HepG2 (cell line): ENCODE data around the gene DHRS1. TPM values are rescaled to one million over a fixed set of nuclear protein-coding genes. Genes with fewer than 3 reads are reported as not detected.

Source experiments
- ATF1 ChIP-seq: IDR thresholded peaks from 2 replicates; pipeline ENCODE4 v1.6.1; 2016; ENCODE audit warnings: mild to moderate bottlenecking, control low read depth
- CREM ChIP-seq, 2 experiments: sonication (generic) in 1 of 2; formaldehyde crosslinking in 1 of 2; IDR thresholded peaks; 2 replicates each; pipeline versions ENCODE4 v1.4.0 to v1.6.1; 2016 to 2020; ENCODE audit warnings: antibody characterized with exemption in 1 of 2, mild to moderate bottlenecking in 1 of 2, missing genetic modification reagents in 1 of 2
- FOXM1 ChIP-seq: sonication (generic); formaldehyde crosslinking; IDR thresholded peaks from 2 replicates; pipeline ENCODE4 v1.5.0; 2020; ENCODE audit warnings: missing genetic modification reagents
- HOXD1 ChIP-seq: sonication (generic); formaldehyde crosslinking; IDR thresholded peaks from 2 replicates; pipeline ENCODE4 v1.5.0; 2020; ENCODE audit warnings: missing genetic modification reagents
- KAT2B ChIP-seq: fragments of 150-350 bp; IDR thresholded peaks from 2 replicates; pipeline ENCODE4 v1.6.1; 2014; ENCODE audit warnings: low read depth, low read length, borderline replicate concordance
- NFYB ChIP-seq: sonication (generic); formaldehyde crosslinking; IDR thresholded peaks from 2 replicates; pipeline ENCODE4 v1.4.0; 2020; ENCODE audit warnings: missing genetic modification reagents
- ZFP36 ChIP-seq: fragments of 150-350 bp; IDR thresholded peaks from 2 replicates; pipeline ENCODE4 v1.6.1; 2018; ENCODE audit warnings: borderline replicate concordance, low read length, low read depth; ENCODE audit not compliant: partially characterized antibody
- ZNF230 ChIP-seq: sonication (generic); formaldehyde crosslinking; IDR thresholded peaks from 2 replicates; pipeline ENCODE4 v1.4.0; 2020; ENCODE audit warnings: mild to moderate bottlenecking, missing genetic modification reagents
- ZNF652 ChIP-seq: IDR thresholded peaks from 2 replicates; pipeline ENCODE4 v1.6.1; 2016; ENCODE audit warnings: low read depth, borderline replicate concordance
- ZNF7 ChIP-seq: IDR thresholded peaks from 2 replicates; pipeline ENCODE4 v1.6.1; 2016; ENCODE audit warnings: missing biosample characterization, missing genetic modification reagents
- polyA plus RNA-seq, 8 experiments: library from polyadenylated mRNA; depleted of rRNA in 3 of 8; stranded (reverse) in 7 of 8; unstranded in 1 of 8; fragments of >200 nt; fragmentation: Illumina TruSeq in 4 of 8; extraction: Trizol in 4 of 8; gene quantifications; 2 replicates each; pipeline versions ENCODE4 v1.2.1 to v1.2.3, GENCODE V29; 2011 to 2016; ENCODE audit warnings: low read depth in 4 of 8, missing spikeins in 1 of 8, mixed read lengths in 1 of 8; ENCODE audit not compliant: insufficient read depth in 1 of 8
- total RNA-seq, 5 experiments: library from RNA; depleted of rRNA; stranded (reverse); fragments of >200 nt; fragmentation: Illumina TruSeq; extraction: Trizol; gene quantifications; 2 replicates each; pipeline ENCODE4 v1.2.3, GENCODE V29; 2016; ENCODE audit warnings: low read depth in 1 of 5
- TF ChIP-seq, protein P1 (sequence below): sonication (generic); formaldehyde crosslinking; IDR thresholded peaks from 2 replicates; pipeline ENCODE4 v1.5.0; 2020; ENCODE audit warnings: missing genetic modification reagents
- TF ChIP-seq, protein P2 (sequence below): sonication (generic); formaldehyde crosslinking; conservative IDR thresholded peaks from 2 replicates; pipeline ENCODE4 v1.4.0; 2020; ENCODE audit warnings: mild to moderate bottlenecking, missing genetic modification reagents, moderate library complexity
- TF ChIP-seq, protein P3 (sequence below): sonication (generic); formaldehyde crosslinking; IDR thresholded peaks from 2 replicates; pipeline ENCODE4 v1.9.0; 2021; ENCODE audit warnings: missing genetic modification reagents, borderline replicate concordance
- TF ChIP-seq, protein P4 (sequence below): fragments of 450-650 bp; IDR thresholded peaks from 2 replicates; pipeline ENCODE4 v1.6.1; 2017
- TF ChIP-seq, protein P5 (sequence below): sonication (generic); formaldehyde crosslinking; IDR thresholded peaks from 2 replicates; pipeline ENCODE4 v1.4.0; 2020; ENCODE audit warnings: missing genetic modification reagents
- TF ChIP-seq, protein P6 (sequence below): IDR thresholded peaks from 2 replicates; pipeline ENCODE4 v1.6.1; 2016; ENCODE audit warnings: missing compliant biosample characterization, missing genetic modification reagents, borderline replicate concordance

Gene DHRS1
- total and polyA plus RNA-seq, 2 of the 13 experiments (the other 11 are each of a cell fraction or from before 2014, with no cell fraction given): 49.8 to 60.8 TPM

DNA sequence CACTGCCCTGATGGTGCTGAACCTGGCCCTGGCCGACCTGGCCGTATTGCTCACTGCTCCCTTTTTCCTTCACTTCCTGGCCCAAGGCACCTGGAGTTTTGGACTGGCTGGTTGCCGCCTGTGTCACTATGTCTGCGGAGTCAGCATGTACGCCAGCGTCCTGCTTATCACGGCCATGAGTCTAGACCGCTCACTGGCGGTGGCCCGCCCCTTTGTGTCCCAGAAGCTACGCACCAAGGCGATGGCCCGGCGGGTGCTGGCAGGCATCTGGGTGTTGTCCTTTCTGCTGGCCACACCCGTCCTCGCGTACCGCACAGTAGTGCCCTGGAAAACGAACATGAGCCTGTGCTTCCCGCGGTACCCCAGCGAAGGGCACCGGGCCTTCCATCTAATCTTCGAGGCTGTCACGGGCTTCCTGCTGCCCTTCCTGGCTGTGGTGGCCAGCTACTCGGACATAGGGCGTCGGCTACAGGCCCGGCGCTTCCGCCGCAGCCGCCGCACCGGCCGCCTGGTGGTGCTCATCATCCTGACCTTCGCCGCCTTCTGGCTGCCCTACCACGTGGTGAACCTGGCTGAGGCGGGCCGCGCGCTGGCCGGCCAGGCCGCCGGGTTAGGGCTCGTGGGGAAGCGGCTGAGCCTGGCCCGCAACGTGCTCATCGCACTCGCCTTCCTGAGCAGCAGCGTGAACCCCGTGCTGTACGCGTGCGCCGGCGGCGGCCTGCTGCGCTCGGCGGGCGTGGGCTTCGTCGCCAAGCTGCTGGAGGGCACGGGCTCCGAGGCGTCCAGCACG is 16.4 kb upstream of the DHRS1 start (continued):
- TF ChIP-seq, protein P1, sequence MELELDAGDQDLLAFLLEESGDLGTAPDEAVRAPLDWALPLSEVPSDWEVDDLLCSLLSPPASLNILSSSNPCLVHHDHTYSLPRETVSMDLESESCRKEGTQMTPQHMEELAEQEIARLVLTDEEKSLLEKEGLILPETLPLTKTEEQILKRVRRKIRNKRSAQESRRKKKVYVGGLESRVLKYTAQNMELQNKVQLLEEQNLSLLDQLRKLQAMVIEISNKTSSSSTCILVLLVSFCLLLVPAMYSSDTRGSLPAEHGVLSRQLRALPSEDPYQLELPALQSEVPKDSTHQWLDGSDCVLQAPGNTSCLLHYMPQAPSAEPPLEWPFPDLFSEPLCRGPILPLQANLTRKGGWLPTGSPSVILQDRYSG (CRISPR knock-in tag): peak; percentile 99
- TF ChIP-seq CREM (IDR thresholded peaks at IDR 0.05): no peak
- TF ChIP-seq CREM (CRISPR knock-in tag; IDR thresholded peaks at IDR 0.05): peak; percentile 38; the same call in 1 of the 2 replicates
- no peak for TF ChIP-seq ZFP36
- no peak for TF ChIP-seq ZNF652
- TF ChIP-seq ZNF7 (CRISPR knock-in tag): peak; percentile 60
- TF ChIP-seq FOXM1 (CRISPR knock-in tag): no peak
- TF ChIP-seq, protein P2, sequence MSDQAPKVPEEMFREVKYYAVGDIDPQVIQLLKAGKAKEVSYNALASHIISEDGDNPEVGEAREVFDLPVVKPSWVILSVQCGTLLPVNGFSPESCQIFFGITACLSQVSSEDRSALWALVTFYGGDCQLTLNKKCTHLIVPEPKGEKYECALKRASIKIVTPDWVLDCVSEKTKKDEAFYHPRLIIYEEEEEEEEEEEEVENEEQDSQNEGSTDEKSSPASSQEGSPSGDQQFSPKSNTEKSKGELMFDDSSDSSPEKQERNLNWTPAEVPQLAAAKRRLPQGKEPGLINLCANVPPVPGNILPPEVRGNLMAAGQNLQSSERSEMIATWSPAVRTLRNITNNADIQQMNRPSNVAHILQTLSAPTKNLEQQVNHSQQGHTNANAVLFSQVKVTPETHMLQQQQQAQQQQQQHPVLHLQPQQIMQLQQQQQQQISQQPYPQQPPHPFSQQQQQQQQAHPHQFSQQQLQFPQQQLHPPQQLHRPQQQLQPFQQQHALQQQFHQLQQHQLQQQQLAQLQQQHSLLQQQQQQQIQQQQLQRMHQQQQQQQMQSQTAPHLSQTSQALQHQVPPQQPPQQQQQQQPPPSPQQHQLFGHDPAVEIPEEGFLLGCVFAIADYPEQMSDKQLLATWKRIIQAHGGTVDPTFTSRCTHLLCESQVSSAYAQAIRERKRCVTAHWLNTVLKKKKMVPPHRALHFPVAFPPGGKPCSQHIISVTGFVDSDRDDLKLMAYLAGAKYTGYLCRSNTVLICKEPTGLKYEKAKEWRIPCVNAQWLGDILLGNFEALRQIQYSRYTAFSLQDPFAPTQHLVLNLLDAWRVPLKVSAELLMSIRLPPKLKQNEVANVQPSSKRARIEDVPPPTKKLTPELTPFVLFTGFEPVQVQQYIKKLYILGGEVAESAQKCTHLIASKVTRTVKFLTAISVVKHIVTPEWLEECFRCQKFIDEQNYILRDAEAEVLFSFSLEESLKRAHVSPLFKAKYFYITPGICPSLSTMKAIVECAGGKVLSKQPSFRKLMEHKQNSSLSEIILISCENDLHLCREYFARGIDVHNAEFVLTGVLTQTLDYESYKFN (CRISPR knock-in tag): peak; percentile 62; the same call in 1 of the 2 replicates
- TF ChIP-seq NFYB (CRISPR knock-in tag): peak; percentile 42; the same call in 1 of the 2 replicates
- TF ChIP-seq, protein P3, sequence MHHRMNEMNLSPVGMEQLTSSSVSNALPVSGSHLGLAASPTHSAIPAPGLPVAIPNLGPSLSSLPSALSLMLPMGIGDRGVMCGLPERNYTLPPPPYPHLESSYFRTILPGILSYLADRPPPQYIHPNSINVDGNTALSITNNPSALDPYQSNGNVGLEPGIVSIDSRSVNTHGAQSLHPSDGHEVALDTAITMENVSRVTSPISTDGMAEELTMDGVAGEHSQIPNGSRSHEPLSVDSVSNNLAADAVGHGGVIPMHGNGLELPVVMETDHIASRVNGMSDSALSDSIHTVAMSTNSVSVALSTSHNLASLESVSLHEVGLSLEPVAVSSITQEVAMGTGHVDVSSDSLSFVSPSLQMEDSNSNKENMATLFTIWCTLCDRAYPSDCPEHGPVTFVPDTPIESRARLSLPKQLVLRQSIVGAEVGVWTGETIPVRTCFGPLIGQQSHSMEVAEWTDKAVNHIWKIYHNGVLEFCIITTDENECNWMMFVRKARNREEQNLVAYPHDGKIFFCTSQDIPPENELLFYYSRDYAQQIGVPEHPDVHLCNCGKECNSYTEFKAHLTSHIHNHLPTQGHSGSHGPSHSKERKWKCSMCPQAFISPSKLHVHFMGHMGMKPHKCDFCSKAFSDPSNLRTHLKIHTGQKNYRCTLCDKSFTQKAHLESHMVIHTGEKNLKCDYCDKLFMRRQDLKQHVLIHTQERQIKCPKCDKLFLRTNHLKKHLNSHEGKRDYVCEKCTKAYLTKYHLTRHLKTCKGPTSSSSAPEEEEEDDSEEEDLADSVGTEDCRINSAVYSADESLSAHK (CRISPR knock-in tag): no peak; the same call in 1 of the 2 replicates
- TF ChIP-seq, protein P4, sequence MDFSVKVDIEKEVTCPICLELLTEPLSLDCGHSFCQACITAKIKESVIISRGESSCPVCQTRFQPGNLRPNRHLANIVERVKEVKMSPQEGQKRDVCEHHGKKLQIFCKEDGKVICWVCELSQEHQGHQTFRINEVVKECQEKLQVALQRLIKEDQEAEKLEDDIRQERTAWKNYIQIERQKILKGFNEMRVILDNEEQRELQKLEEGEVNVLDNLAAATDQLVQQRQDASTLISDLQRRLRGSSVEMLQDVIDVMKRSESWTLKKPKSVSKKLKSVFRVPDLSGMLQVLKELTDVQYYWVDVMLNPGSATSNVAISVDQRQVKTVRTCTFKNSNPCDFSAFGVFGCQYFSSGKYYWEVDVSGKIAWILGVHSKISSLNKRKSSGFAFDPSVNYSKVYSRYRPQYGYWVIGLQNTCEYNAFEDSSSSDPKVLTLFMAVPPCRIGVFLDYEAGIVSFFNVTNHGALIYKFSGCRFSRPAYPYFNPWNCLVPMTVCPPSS: no peak
- no peak for TF ChIP-seq ATF1 (CRISPR knock-in tag)
- TF ChIP-seq, protein P5, sequence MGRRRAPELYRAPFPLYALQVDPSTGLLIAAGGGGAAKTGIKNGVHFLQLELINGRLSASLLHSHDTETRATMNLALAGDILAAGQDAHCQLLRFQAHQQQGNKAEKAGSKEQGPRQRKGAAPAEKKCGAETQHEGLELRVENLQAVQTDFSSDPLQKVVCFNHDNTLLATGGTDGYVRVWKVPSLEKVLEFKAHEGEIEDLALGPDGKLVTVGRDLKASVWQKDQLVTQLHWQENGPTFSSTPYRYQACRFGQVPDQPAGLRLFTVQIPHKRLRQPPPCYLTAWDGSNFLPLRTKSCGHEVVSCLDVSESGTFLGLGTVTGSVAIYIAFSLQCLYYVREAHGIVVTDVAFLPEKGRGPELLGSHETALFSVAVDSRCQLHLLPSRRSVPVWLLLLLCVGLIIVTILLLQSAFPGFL: peak; percentile 85
- TF ChIP-seq HOXD1 (CRISPR knock-in tag): peak; percentile 98
- no peak for TF ChIP-seq KAT2B
- TF ChIP-seq ZNF230: peak; percentile 99
- TF ChIP-seq, protein P6, sequence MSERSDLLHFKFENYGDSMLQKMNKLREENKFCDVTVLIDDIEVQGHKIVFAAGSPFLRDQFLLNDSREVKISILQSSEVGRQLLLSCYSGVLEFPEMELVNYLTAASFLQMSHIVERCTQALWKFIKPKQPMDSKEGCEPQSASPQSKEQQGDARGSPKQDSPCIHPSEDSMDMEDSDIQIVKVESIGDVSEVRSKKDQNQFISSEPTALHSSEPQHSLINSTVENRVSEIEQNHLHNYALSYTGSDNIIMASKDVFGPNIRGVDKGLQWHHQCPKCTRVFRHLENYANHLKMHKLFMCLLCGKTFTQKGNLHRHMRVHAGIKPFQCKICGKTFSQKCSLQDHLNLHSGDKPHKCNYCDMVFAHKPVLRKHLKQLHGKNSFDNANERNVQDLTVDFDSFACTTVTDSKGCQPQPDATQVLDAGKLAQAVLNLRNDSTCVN (CRISPR knock-in tag): peak; percentile 92
